NCI-H1436 (cell line): Measurements from ENCODE around the gene TNNT3.

Experiments used
- DNase-seq: peaks from one replicate; lab custom pipeline; 2025; lab: John Stamatoyannopoulos, UW

Gene TNNT3

GRCh38 chr11:1896923-1897322 is 22.6 kb upstream of the TNNT3 start:
- no peak for DNase-seq

- no peak for DNase-seq
These were observed 20.4 kb upstream of the TNNT3 start for GRCh38 chr11:1899090-1899489.

- DNase-seq: no peak
These were observed 19.8 kb upstream of the TNNT3 start for GRCh38 chr11:1899686-1900085.

- no peak for DNase-seq
These were observed 13.3 kb upstream of the TNNT3 start for GRCh38 chr11:1906181-1906580.

- DNase-seq: no peak
These were observed 12.7 kb upstream of the TNNT3 start for GRCh38 chr11:1906611-1907423.

GRCh38 chr11:1908618-1909017 is 10.9 kb upstream of the TNNT3 start:
- no peak for DNase-seq

- no peak for DNase-seq
These were observed 10.0 kb upstream of the TNNT3 start for GRCh38 chr11:1909524-1909923.

GRCh38 chr11:1912289-1912878 is 7.1 kb upstream of the TNNT3 start:
- DNase-seq: no peak

GRCh38 chr11:1913271-1914060 is 6.0 kb upstream of the TNNT3 start:
- DNase-seq: no peak

- DNase-seq: no peak
These were observed 3.7 kb upstream of the TNNT3 start for GRCh38 chr11:1915795-1916131.

- no peak for DNase-seq
These were observed 3.1 kb upstream of the TNNT3 start for GRCh38 chr11:1916132-1916985.

GRCh38 chr11:1916986-1917522 is 2.4 kb upstream of the TNNT3 start:
- no peak for DNase-seq

- DNase-seq: no peak
These were observed 1.7 kb upstream of the TNNT3 start for GRCh38 chr11:1917523-1918435.

GRCh38 chr11:1918436-1919315 is 827 bp upstream of the TNNT3 start:
- no peak for DNase-seq

GRCh38 chr11:1920128-1920908 is 815 bp downstream of the TNNT3 start:
- DNase-seq: no peak

GRCh38 chr11:1920909-1921573 is 1.5 kb downstream of the TNNT3 start:
- no peak for DNase-seq

- no peak for DNase-seq
These were observed 2.2 kb downstream of the TNNT3 start for GRCh38 chr11:1921574-1922141.

- DNase-seq: no peak
These were observed 3.1 kb downstream of the TNNT3 start for GRCh38 chr11:1922481-1923081.
